ENCODE data around the gene UBL4A.

Gene UBL4A

DNA sequence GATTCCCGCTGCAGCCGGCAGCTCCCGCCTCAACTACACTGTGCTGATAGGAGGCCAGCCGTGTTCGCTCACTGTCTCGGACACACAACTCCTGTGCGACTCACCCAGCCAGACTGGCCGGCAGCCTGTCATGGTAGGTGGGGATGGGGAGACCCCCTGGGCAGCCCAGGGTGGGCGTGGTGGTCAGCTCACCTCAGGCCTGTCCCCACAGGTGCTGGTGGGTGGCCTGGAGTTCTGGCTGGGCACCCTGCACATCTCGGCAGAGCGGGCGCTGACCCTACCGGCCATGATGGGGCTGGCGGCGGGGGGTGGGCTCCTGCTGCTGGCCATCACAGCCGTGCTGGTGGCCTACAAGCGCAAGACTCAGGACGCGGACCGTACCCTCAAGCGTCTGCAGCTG is 18.9 kb downstream of the UBL4A start:
- H3K36me3 ChIP-seq (ENCODE audit: control insufficient read depth, insufficient read depth, low read length), result no peaks in the 10 kb centered on the region; the same call in 1 of the 2 replicates
- H3K4me3 ChIP-seq (replicated peaks; ENCODE audit: low read depth, low read length), result no peak overlapping the region
- H3K27me3 ChIP-seq (replicated peaks; ENCODE audit: control insufficient read depth, insufficient read depth, low read length), result no peaks in the 10 kb centered on the region
- DNase-seq (ENCODE audit: extremely low read depth, insufficient read length), result no peak
- TF ChIP-seq, protein P1, sequence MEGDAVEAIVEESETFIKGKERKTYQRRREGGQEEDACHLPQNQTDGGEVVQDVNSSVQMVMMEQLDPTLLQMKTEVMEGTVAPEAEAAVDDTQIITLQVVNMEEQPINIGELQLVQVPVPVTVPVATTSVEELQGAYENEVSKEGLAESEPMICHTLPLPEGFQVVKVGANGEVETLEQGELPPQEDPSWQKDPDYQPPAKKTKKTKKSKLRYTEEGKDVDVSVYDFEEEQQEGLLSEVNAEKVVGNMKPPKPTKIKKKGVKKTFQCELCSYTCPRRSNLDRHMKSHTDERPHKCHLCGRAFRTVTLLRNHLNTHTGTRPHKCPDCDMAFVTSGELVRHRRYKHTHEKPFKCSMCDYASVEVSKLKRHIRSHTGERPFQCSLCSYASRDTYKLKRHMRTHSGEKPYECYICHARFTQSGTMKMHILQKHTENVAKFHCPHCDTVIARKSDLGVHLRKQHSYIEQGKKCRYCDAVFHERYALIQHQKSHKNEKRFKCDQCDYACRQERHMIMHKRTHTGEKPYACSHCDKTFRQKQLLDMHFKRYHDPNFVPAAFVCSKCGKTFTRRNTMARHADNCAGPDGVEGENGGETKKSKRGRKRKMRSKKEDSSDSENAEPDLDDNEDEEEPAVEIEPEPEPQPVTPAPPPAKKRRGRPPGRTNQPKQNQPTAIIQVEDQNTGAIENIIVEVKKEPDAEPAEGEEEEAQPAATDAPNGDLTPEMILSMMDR (IDR thresholded peaks at IDR 0.05; ENCODE audit: insufficient read depth, low read length, poor library complexity, severe bottlenecking), result no peak

DNA sequence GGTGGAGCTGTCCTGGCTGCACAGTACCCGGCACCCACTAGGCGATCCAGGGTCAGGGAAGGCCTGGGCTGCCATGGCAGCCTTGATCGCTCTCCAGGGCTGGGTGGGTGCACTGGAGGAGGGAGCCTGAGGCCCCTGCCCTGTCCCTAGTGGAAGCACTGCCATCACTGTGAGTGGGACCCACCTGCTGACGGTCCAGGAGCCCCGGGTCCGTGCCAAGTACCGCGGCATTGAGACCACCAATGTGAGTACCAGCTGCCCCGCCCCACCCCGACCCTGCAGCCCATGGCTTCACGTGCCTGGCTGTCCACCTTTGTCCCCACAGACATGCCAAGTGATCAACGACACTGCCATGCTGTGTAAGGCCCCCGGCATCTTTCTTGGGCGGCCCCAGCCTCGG is 19.5 kb downstream of the UBL4A start:
- Histone ChIP-seq H3K36me3 (ENCODE audit: control insufficient read depth, insufficient read depth, low read length) (no peaks in the 10 kb centered on the region; the same call in 1 of the 2 replicates), H3K27me3 (replicated peaks; ENCODE audit: control insufficient read depth, insufficient read depth, low read length) (no peaks in the 10 kb centered on the region), H3K4me3 (replicated peaks; ENCODE audit: low read depth, low read length) (no peak overlapping the region)
- no peak for DNase-seq (ENCODE audit: extremely low read depth, insufficient read length)
- TF ChIP-seq, protein P1 (IDR thresholded peaks at IDR 0.05; ENCODE audit: insufficient read depth, low read length, poor library complexity, severe bottlenecking), result no peak

DNA sequence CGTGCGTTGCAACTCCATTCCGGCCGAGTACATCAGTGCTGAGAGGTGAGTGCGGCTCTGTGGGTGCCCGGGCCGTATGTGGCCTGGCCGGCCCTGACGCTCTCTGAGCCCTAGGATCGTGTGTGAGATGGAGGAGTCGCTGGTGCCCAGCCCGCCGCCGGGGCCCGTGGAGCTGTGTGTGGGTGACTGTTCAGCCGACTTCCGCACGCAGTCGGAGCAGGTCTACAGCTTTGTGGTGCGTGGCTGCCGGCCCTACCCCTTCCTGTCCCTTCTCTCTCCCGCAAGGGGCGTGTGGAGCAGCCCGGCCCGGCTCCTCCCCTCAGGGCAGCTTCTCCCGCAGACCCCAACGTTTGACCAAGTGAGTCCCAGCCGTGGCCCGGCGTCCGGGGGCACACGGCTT is 20.4 kb downstream of the UBL4A start:
- DNase-seq (ENCODE audit: extremely low read depth, insufficient read length), result no peak
- Histone ChIP-seq H3K36me3 (ENCODE audit: control insufficient read depth, insufficient read depth, low read length) (no peaks in the 10 kb centered on the region; the same call in 1 of the 2 replicates), H3K4me3 (replicated peaks; ENCODE audit: low read depth, low read length) (no peak overlapping the region), H3K27me3 (replicated peaks; ENCODE audit: control insufficient read depth, insufficient read depth, low read length) (no peaks in the 10 kb centered on the region)
- TF ChIP-seq, protein P1 (IDR thresholded peaks at IDR 0.05; ENCODE audit: insufficient read depth, low read length, poor library complexity, severe bottlenecking), result no peak

DNA sequence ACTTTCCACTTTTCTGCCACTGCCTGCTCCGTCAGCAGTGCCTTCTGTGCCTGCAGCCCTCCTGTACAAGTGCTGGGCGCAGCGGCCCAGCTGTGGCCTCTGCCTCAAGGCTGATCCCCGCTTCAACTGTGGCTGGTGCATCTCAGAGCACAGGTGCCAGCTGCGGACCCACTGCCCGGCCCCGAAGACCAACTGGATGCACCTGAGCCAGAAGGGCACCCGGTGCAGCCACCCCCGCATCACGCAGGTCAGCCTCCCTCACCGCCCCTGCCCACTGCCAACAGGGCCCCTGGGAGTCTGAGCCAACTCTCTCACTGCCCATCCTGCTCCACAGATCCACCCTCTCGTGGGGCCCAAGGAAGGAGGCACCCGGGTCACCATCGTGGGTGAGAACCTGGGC is 20.8 kb downstream of the UBL4A start:
- DNase-seq (ENCODE audit: extremely low read depth, insufficient read length), result no peak
- Histone ChIP-seq H3K27me3 (replicated peaks; ENCODE audit: control insufficient read depth, insufficient read depth, low read length) (no peaks in the 10 kb centered on the region), H3K4me3 (replicated peaks; ENCODE audit: low read depth, low read length) (no peak overlapping the region), H3K36me3 (ENCODE audit: control insufficient read depth, insufficient read depth, low read length) (no peaks in the 10 kb centered on the region; the same call in 1 of the 2 replicates)
- TF ChIP-seq, protein P1 (IDR thresholded peaks at IDR 0.05; ENCODE audit: insufficient read depth, low read length, poor library complexity, severe bottlenecking), result no peak

DNA sequence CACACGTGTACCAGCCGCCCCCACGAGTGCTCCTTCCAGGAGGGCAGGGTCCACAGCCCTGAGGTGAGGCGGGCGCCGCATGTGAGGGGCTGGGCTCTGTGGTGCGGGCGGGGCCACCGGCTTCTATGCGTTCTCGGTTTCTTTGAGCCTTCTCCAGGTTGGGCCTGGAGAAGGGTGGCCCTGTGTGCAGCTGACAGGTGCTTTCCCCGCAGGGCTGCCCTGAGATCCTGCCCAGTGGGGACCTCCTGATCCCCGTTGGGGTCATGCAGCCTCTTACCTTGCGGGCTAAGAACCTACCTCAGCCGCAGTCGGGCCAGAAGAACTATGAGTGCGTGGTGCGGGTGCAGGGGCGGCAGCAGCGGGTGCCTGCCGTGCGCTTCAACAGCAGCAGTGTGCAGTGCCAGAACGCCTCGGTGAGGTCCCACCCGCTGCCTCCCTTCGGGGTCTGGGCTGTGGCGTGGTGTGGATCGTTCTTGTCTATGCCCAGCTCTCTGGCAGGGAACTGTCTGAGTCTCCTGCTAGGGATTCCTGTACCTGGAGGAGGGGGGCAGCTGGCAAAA is 21.5 kb downstream of the UBL4A start:
- no peaks in the 10 kb centered on the region; the same call in 1 of the 2 replicates for H3K36me3 ChIP-seq (ENCODE audit: control insufficient read depth, insufficient read depth, low read length)
- TF ChIP-seq, protein P1 (IDR thresholded peaks at IDR 0.05; ENCODE audit: insufficient read depth, low read length, poor library complexity, severe bottlenecking), result no peak
- no peaks in the 10 kb centered on the region for H3K27me3 ChIP-seq (replicated peaks; ENCODE audit: control insufficient read depth, insufficient read depth, low read length)
- DNase-seq (ENCODE audit: extremely low read depth, insufficient read length), result no peak
- no peak overlapping the region for H3K4me3 ChIP-seq (replicated peaks; ENCODE audit: low read depth, low read length)
